GM12875 (cell line): Measurements from ENCODE around the gene PTGFRN.

Experiments
- H3K4me3 ChIP-seq: one replicate; pipeline ENCODE4 v1.5.1; 2011; ENCODE audit warnings: low read depth, low read length, control low read depth
- TF ChIP-seq, protein P1 (sequence below): IDR thresholded peaks from 2 replicates; pipeline ENCODE4 v1.5.1; 2011; ENCODE audit warnings: low read depth, mild to moderate bottlenecking, control low read depth, inconsistent platforms, low read length, moderate library complexity, borderline replicate concordance; ENCODE audit not compliant: insufficient read depth

PTGFRN gene

DNA sequence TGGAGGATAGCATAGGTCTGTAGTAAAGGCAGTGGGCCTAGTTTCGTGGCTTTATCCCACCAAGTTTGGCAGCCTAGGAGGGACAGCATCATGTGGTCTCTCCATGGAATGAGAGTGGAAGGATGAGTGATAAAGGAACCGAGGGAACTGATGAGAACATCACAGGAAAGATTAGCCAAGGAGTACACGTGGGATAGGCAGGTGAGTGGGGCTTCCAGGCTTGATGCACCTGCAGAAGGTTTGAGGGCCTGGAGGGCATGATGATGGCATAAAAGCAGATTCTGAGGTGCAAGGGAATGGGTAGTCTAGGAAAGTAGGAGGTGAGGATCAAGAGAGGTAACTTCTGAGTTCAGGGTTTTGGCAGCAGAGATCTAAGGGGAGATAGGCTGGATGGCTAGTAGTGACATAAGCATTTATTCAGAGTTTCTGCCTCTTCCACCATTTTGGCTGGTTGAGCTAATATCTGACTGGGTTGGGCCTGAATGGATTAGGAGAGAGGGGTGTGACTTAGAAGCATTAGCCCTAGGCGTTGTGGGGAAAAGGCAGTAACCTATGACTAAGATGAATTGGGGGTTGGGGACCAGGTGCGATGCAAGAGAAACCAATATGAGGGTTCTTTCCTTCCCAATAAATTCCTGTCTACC lies 9.1 kb downstream of the PTGFRN start:
- no peak overlapping the region for H3K4me3 ChIP-seq
- TF ChIP-seq, protein P1, sequence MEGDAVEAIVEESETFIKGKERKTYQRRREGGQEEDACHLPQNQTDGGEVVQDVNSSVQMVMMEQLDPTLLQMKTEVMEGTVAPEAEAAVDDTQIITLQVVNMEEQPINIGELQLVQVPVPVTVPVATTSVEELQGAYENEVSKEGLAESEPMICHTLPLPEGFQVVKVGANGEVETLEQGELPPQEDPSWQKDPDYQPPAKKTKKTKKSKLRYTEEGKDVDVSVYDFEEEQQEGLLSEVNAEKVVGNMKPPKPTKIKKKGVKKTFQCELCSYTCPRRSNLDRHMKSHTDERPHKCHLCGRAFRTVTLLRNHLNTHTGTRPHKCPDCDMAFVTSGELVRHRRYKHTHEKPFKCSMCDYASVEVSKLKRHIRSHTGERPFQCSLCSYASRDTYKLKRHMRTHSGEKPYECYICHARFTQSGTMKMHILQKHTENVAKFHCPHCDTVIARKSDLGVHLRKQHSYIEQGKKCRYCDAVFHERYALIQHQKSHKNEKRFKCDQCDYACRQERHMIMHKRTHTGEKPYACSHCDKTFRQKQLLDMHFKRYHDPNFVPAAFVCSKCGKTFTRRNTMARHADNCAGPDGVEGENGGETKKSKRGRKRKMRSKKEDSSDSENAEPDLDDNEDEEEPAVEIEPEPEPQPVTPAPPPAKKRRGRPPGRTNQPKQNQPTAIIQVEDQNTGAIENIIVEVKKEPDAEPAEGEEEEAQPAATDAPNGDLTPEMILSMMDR: no peak

DNA sequence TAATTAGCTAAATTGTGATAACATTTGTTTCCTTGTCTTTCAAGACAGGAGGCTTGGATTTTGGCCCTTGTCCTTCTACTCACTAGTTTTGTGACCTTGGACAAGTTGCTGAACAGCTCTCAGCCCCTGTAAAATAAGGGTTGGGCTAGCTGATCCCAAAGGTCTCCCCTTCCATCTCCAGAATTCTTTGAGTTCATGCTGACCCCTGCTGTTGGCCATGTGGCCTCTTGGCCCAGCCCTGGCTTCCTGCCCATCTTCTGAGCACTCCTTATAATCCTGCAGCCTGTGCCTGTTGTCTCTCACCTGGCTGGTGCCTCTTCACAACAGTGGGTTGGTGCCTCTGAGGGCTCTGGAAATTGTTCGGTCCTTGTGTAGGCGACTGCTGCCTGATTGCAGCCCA lies 10.1 kb downstream of the PTGFRN start:
- no peak overlapping the region for H3K4me3 ChIP-seq
- TF ChIP-seq, protein P1: no peak

DNA sequence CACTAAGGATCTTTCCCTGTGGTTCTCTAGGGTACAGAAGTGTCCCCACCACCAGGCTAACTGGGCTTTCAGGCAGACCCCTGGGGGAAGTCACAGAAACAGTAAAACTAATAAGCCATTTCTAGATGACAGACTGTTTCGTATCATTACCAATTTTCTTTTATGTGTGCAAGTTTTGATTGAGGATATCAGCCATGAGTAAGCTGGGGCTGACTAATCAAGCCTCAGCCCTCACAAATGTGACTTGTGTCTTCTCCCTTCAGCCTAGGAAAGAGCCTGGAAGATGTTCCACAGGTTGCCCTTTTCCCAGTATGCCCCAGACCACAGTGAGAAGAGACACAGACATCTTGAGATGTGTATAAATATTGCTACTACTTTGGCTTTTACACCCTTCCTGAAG lies 10.5 kb downstream of the PTGFRN start:
- no peak overlapping the region for H3K4me3 ChIP-seq
- TF ChIP-seq, protein P1: no peak

DNA sequence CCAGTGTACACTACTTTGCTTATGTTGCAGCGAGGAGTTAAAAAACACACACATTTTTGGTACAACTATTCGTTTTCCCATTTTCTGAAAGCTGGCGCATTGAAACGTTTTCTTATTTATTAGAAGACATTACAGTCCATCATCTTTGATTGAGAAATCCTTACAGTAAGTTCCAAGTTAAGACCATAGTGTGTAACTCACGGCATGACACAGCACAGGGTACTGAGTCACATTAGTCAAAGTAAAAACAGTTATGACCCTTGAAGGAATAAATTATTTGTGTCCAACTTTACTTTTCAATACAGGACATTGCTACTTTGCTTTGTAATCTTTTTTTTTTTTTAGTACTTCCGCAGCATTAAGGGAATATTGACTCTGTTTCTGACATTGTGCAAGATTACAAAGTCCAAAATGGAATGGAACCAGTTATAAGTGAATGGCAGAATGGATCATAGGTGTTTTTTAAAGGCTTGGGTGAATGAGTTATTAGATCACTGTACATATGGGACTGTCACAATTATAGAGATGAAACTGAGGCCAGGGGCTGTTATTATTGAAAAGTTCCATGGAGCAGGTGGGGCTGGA lies 11.7 kb downstream of the PTGFRN start:
- TF ChIP-seq, protein P1: no peak
- no peak overlapping the region for H3K4me3 ChIP-seq

DNA sequence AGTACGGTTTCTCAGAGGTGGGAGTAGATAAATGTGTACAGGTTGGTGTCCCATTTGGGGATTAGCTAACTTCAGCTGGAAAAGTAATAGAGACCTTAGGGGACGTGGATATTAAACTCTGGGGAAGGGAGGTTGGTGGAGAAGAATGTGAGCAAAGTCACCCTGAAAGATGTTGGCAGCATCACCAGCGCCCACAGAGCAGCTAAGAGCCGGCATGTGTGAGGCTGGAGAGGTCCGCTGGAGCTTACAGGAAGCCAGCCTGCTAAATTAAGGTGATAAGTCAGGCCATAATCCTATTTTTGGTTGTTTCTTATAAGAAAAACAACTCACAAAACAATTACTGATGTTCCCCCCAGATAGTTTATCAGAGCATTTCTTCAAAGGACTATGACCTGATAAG lies 12.2 kb downstream of the PTGFRN start:
- no peak overlapping the region for H3K4me3 ChIP-seq
- TF ChIP-seq, protein P1: no peak

DNA sequence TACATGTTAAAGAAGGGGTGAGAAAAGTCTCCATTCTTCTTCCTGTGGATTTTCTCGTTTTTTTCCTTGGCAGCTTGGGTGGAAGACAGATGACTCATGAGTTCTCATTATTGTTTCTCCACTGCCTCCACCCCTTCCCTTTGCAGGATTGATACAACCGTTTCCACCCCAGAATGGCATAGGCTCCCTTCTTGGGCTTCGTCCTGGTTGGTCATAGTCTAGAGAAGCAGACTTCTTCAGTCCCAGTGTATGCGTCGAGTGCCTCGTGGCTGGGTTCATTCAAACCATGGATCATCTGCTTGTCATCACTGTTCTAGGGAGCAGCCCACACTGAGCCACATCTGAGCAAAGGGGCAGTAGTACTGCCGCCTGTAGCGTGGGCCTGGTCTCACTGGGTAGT lies 13.7 kb downstream of the PTGFRN start:
- H3K4me3 ChIP-seq: no peak overlapping the region
- TF ChIP-seq, protein P1: no peak
